ENCODE measurements around the gene GNG8. TPM values are rescaled to one million over a fixed set of nuclear protein-coding genes. Genes with fewer than 3 reads are reported as not detected.

The GNG8 gene
- total and polyA plus RNA-seq, 2 donors (not counting 1 experiment from before 2014, with no cell fraction given) = not detected

GRCh38 chr19:46637224-46637623, 1.2 kb upstream of the GNG8 start:
- Histone ChIP-seq H2AFZ (ENCODE audit: low read length) (no peak overlapping the region), H3K27ac (ENCODE audit: insufficient read depth, low read length) (no peak overlapping the region), H3K4me3 (replicated peaks in 1 of 4; ENCODE audit: control extremely low read depth in 1 of 4, insufficient read depth in 1 of 4, low read depth in 3 of 4, low read length in 4 of 4) (no peak overlapping the region), H3K9me3 (ENCODE audit: control insufficient read depth, insufficient read depth, low read depth, low read length) (no peaks in the 10 kb centered on the region), H3K4me1 (ENCODE audit: control insufficient read depth, extremely low read depth, insufficient read depth, low read length) (peaks cover 10% of the 10 kb centered on the region), H3K4me2 (ENCODE audit: extremely low read depth, insufficient read depth, low read length) (no peak overlapping the region), H3K36me3 (ENCODE audit: control insufficient read depth, insufficient read depth, low read length) (no peaks in the 10 kb centered on the region), H3K27me3 (ENCODE audit: control insufficient read depth, insufficient read depth, low read length) (peaks cover 2% of the 10 kb centered on the region), H3K9ac (ENCODE audit: insufficient read depth, low read length) (no peak overlapping the region), H3K79me2 (ENCODE audit: control insufficient read depth, insufficient read depth, low read length) (no peaks in the 10 kb centered on the region), H4K20me1 (ENCODE audit: control insufficient read depth, extremely low read depth, insufficient read depth, low read length) (no peaks in the 10 kb centered on the region)
- TF ChIP-seq CTCF (conservative IDR thresholded peaks at IDR 0.05 in 1 of 2, IDR thresholded peaks at IDR 0.05 in 1 of 2; ENCODE audit: low read depth in 1 of 2, low read length in 2 of 2) (no peak), EZH2 (IDR thresholded peaks at IDR 0.05; ENCODE audit: low read length, missing control alignments) (peak; percentile 34)
- no peak for DNase-seq (ENCODE audit: low read depth in 2 of 2)

GRCh38 chr19:46634656-46635218, 1.3 kb downstream of the GNG8 start:
- Histone ChIP-seq H3K27ac (ENCODE audit: insufficient read depth, low read length) (no peak overlapping the region), H3K9ac (ENCODE audit: insufficient read depth, low read length) (no peak overlapping the region), H3K79me2 (ENCODE audit: control insufficient read depth, insufficient read depth, low read length) (no peaks in the 10 kb centered on the region), H3K36me3 (ENCODE audit: control insufficient read depth, insufficient read depth, low read length) (no peaks in the 10 kb centered on the region), H3K27me3 (ENCODE audit: control insufficient read depth, insufficient read depth, low read length) (peaks cover 2% of the 10 kb centered on the region), H2AFZ (ENCODE audit: low read length) (no peak overlapping the region), H3K4me3 (replicated peaks in 1 of 4; ENCODE audit: control extremely low read depth in 1 of 4, insufficient read depth in 1 of 4, low read depth in 3 of 4, low read length in 4 of 4) (peak overlapping the region in 1 of 4 experiments; percentile 32), H3K9me3 (ENCODE audit: control insufficient read depth, insufficient read depth, low read depth, low read length) (no peaks in the 10 kb centered on the region), H3K4me2 (ENCODE audit: extremely low read depth, insufficient read depth, low read length) (no peak overlapping the region), H4K20me1 (ENCODE audit: control insufficient read depth, extremely low read depth, insufficient read depth, low read length) (no peaks in the 10 kb centered on the region), H3K4me1 (ENCODE audit: control insufficient read depth, extremely low read depth, insufficient read depth, low read length) (peaks cover 19% of the 10 kb centered on the region)
- DNase-seq (ENCODE audit: low read depth in 2 of 2) = no peak
- TF ChIP-seq EZH2 (IDR thresholded peaks at IDR 0.05; ENCODE audit: low read length, missing control alignments) (no peak), CTCF (conservative IDR thresholded peaks at IDR 0.05 in 1 of 2, IDR thresholded peaks at IDR 0.05 in 1 of 2; ENCODE audit: low read depth in 1 of 2, low read length in 2 of 2) (no peak)

DNA sequence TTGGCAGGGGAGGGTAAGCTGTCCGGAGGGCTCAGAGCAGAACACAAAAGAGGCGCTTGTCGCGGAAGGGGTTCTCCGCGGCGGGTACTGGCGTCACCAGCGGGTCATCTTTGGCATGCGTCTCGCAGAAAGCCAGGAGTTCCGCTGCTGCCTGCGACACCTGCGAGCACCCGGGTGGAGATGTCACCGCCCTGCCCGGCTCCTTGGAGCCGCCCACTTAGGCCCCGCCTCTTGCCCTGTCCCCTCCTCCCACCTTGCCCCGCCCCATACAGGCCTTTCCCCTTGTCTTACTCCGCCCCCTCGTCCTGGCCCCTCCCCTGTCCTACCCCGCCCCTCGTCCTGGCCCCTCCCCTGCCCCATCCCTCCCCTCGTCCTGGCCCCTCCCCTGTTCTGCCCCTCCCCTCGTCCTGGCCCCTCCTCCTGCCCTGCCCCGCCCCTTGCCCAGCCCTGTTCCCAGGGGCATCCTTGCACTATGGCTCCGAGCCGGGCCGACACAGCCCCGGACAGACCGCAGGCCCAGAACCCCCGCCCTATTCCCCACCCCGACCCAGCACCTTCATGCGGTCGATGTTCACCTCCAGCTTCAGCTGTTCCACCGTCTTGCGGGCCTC, 1.9 kb downstream of the GNG8 start:
- peak; percentile 62 to 73 for DNase-seq (ENCODE audit: low read depth in 2 of 2)
- H4K20me1 ChIP-seq (ENCODE audit: control insufficient read depth, extremely low read depth, insufficient read depth, low read length) = no peaks in the 10 kb centered on the region
- no peaks in the 10 kb centered on the region for H3K36me3 ChIP-seq (ENCODE audit: control insufficient read depth, insufficient read depth, low read length)
- no peak overlapping the region for H3K4me2 ChIP-seq (ENCODE audit: extremely low read depth, insufficient read depth, low read length)
- peaks cover 2% of the 10 kb centered on the region for H3K27me3 ChIP-seq (ENCODE audit: control insufficient read depth, insufficient read depth, low read length)
- peaks cover 17% of the 10 kb centered on the region for H3K4me1 ChIP-seq (ENCODE audit: control insufficient read depth, extremely low read depth, insufficient read depth, low read length)
- no peak overlapping the region for H2AFZ ChIP-seq (ENCODE audit: low read length)
- no peaks in the 10 kb centered on the region for H3K79me2 ChIP-seq (ENCODE audit: control insufficient read depth, insufficient read depth, low read length)
- H3K9ac ChIP-seq (ENCODE audit: insufficient read depth, low read length) = no peak overlapping the region
- H3K27ac ChIP-seq (ENCODE audit: insufficient read depth, low read length) = no peak overlapping the region
- H3K4me3 ChIP-seq (replicated peaks in 1 of 4; ENCODE audit: control extremely low read depth in 1 of 4, insufficient read depth in 1 of 4, low read depth in 3 of 4, low read length in 4 of 4) = peak overlapping the region in 1 of 4 experiments; percentile 32
- H3K9me3 ChIP-seq (ENCODE audit: control insufficient read depth, insufficient read depth, low read depth, low read length) = no peaks in the 10 kb centered on the region
- TF ChIP-seq EZH2 (IDR thresholded peaks at IDR 0.05; ENCODE audit: low read length, missing control alignments) (no peak), CTCF (conservative IDR thresholded peaks at IDR 0.05 in 1 of 2, IDR thresholded peaks at IDR 0.05 in 1 of 2; ENCODE audit: low read depth in 1 of 2, low read length in 2 of 2) (no peak)

All from fibroblast of lung (primary cell).